ENCODE measurements around the gene CYBC1.
"Not testable (repeated sequence)": the region's sequence is repeated elsewhere in the genome, so short reads cannot be mapped to it uniquely, and the experiment has no call there.

CYBC1 gene

DNA sequence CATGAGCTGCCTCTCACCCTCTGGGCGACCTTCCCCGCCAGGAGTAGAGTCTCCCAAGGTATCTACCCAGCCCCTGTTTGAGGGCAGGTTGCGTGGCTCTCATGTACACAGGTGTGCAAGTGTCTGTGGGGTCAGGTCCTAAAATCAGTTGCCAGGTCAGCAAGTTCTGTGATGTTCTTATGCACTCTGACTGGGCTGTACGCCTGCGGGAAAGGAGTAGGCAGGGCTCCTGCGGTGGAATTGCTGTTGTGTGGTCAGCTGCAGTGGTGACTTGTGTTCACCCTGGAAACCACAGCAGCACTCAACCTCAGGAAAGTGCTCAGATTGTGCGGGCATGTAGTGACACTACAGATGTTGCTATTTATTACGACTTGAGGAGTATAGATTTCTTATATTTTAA lies 27.4 kb upstream of the CYBC1 start:
- no peak for DNase-seq

- DNase-seq, result no peak
These were observed 24.9 kb upstream of the CYBC1 start for GRCh38 chr17:82475458-82475857.

- DNase-seq, result no peak
These were observed 23.9 kb upstream of the CYBC1 start for GRCh38 chr17:82474223-82475010.

DNA sequence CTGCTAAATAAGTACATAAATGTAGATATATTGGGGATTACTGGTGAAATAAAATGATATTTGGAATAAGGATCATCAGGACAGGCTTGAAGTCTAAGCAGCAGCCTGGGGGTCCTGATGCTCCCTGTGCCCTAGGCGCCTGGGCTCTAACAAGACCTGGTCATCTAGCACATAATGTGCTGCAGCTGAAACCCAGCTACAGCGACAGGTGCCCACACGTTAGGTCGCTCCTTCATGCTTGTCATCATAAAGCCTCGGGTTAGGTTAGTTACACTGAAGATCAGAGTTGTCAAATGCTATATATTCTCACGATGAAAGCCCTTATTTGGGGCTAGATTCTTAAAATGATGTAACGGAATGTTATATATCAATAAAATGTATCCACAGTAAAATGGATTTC lies 19.5 kb upstream of the CYBC1 start:
- DNase-seq, result no peak

GRCh38 chr17:82468692-82469091 lies 18.1 kb upstream of the CYBC1 start:
- no peak for DNase-seq

DNA sequence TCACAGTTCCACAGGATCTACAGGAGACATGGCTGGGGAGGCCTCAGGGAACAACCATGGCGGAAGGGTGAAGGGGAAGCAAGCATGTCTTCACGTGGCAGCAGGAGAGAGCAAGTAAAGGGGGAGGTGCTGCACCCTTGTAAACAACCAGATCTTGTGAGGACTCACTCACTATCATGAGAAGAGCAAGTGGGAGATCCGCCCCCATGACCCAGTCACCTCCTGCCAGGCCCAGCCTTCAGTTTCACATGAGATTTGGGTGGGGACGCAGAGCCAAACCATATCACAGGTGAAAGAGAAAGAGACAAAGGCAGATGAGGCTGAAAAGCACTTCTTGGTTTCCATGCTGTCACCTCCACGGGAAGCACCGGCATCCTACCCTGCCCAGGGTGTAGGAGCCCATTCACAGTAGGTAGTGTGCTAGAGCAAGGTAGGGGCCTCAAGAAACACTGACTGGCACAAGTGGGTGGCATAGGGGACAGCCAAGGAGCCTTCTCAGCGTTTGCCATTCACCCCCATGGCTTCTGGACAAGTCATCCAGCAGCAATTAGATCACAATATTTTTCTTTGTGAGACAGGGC lies 14.6 kb upstream of the CYBC1 start:
- DNase-seq, result no peak

- no peak for DNase-seq
These were observed 14.0 kb upstream of the CYBC1 start for GRCh38 chr17:82464567-82464929.

DNA sequence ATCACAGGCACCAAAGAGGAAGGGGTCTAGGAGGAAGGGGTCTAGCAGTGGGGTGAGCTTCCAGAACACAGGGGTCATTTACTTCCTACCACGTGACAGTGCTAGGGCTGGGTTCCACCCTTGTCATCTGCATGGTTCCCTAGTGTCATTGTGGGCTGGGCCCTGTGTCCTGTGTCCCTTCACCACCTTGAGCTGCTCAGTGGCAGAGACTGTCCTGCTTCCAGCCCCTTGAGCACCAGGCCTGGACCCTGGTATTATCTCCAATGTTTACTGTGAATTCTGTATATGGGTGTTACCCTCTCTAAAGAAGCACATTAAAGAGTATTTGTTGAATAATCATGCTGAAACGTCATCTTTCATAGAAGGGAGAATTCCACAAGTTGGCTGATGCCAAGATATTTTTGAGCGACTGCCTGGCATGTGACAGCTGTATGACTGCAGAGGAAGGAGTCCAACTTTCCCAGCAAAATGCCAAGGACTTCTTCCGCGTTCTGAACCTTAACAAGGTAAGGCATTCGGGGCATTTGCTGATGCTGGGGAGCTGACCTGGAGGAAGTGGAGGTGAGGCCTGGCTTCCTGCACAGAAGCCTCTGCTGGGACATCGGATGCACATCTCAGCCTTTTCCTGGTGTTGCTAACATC lies 13.5 kb upstream of the CYBC1 start:
- no peak for DNase-seq

DNA sequence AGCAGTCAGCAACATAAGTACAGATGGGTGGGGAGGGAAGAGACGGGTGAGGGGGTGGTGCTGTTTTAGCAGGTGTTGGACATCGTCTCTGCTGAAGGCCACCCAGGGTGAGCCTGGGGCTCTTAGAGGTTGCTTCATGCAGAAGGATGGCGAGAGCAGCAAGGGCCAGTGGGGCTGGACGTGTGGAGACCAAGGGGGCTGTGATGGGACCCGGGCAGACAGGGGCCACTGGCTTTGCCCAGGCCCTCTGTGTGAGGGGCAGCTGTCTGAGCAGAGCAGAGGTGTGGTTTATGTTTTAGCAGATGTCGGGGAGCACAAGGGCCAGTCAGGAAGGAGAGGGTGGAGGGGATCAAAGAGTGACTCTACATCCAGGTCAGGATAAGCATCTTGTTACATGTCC lies 12.8 kb upstream of the CYBC1 start:
- DNase-seq, result no peak

DNA sequence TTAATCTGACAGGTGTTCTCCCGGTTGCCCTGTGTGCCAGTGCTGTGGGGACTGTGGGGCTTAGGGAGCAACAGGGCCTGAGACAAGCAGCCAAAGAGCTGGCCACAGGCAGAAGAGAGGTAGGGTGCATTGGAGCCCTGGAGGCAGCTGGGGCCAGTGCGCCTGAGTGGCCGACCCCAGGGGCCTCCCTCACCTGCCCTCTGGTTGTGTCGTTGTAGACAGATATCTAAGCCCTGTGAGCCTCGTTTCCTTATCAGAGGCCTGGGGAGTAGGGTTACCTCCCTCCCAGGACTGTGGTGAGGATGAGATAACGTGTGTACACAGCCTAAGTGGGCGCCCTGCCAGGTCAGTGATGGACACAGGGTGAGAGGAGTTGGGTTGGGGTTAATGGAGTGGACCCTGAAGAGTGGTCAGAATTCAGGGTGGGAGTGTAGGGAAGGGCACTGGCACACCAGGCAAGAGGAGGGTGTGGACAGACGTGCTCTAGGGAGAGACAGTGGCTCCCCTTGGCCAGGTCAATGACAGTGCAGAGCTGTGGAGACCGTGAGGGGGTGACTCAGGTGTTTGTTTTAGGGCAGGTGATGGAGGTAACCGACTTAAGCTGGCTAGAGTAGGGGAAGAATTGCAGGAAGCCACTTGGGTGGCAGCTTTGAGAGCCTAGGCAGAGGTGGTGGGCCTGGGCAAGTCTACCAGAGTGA lies 11.4 kb upstream of the CYBC1 start:
- DNase-seq, result no peak

DNA sequence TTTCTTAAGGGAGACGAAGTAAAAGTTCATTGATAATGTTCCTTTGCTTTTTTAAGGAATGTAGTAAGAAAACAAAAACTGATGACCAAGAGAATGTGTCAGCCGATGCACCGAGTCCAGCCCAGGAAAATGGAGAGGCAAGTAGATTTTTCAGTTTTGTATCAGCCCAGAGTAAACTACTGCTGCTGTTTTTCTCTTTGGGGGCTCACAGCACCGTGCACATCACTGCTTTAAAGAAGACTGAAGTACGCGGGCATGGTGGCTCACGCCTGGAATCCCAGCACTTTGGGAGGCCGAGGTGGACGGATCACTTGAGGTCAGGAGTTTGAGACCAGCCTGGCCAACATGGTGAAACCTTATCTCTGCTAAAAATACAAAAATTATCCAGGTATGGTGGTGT lies 9.4 kb upstream of the CYBC1 start:
- DNase-seq, result not testable (repeated sequence)

DNA sequence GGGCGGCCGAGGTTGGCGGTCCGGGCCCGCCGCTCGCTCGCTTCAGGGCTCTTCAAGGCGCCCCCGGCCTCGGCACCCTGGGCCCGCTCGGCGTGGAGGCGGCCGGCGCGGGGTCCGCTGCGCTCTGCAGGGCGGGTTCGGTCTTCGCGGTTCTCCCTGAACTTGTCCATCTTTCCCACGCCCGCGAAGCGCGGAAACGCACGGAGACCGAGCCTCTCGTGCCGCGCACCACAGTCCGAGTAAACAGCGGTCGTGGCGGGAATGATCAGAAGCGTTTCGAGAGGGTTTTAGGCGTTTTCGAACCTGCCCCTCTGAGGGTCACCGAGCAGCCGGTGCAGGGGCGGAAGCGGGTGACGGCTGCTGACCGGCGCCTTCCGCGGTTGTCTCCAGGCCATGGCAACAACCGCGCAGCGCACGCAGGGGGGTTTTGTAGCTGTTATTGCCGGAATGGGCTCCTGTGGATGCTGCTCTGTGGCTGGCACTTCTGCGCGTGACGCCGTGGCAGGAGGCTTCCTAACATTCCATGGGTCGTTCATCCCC lies 8.4 kb upstream of the CYBC1 start:
- DNase-seq, result no peak

- DNase-seq, result peak; percentile 99
These were observed 7.8 kb upstream of the CYBC1 start, which contains the start of gene NARF for GRCh38 chr17:82458179-82458884. Gene NARF (plus strand): TSS chr17:82458741. CDS start chr17:82458804, 63 bp downstream.

GRCh38 chr17:82457929-82458178 lies 7.3 kb upstream of the CYBC1 start:
- no peak for DNase-seq

DNA sequence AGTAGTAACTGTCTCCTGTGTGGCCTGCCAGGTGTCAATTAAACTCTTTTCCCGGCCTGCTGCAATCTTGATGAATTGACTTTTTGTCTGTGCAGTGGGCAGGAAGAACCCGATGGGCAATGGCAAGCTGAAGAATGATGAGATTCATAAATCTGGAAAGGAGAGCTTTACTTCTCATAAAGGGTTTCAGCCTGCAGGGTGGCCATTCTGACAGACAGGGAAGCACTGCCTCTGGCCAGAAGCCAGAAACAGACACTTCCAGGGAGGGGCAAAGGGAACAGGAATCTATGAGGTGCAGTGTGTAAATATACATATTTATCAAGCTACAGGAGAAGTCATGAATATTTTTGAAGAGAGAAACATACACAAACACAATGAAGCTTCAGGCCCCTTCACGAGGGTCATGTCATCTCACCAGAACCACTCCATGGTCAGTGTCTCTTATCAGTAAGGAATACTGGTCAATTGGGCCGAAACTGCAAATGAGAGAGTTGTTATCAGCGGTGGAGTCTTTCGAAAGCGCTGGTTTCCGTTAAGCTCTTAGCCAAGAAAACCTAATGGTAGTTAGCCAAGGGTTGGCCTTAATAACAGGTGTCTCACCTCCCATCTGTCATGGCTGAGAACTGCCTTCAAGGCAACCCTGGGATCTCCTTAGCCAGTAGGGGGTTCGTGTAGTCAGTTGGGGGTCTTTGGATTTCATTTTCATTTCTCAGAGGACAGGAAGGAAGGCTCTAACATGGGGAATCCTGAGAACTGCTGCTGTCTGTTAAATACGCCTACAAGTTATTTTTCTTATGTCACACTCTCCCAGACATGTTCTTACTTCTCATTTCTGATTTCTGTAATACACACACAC lies 6.7 kb upstream of the CYBC1 start:
- no peak for DNase-seq

GRCh38 chr17:82453706-82454105 lies 3.2 kb upstream of the CYBC1 start:
- DNase-seq, result not testable (repeated sequence)

DNA sequence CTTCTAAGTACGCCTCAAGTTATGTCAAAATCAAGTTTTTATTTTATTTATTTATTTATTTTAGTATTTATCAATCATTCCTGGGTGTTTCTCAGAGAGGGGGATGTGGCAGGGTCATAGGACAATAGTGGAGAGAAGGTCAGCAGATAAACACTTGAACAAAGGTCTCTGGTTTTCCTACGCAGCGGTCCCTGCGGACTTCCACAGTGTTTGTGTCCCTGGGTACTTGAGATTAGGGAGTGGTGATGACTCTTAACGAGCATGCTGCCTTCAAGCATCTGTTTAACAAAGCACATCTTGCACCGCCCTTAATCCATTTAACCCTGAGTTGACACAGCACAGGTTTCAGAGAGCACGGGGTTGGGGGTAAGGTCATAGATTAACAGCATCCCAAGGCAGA lies 2.6 kb upstream of the CYBC1 start:
- not testable (repeated sequence) for DNase-seq

- no peak for DNase-seq
These were observed 1.6 kb upstream of the CYBC1 start for GRCh38 chr17:82452162-82452561.

DNA sequence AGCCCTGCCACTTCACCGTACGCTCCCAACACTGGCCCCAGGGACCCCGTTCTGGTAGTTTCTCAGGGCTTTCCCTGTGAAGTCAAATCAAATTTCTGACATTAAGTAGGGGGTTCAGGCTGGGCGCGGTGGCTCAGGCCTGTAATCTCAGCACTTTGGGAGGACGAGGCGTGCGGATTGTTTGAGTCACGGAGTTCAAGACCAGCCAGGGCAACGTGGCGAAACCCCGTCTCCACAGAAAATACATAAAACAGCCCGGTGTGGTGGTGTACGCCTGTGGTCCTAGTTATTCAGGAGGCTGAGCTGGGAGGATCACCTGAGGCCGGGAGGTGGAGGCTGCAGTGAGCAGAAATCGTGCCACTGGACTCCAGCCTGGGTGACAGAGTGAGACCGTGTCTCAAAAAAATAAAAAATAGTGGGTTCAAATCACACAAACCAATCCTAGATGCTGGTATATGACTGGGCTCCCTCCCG lies 632 bp downstream of the CYBC1 start:
- DNase-seq, result no peak

GRCh38 chr17:82449131-82449882 lies 1.2 kb downstream of the CYBC1 start:
- no peak for DNase-seq

- no peak for DNase-seq
These were observed 2.7 kb downstream of the CYBC1 start for GRCh38 chr17:82447876-82448275.
